ENCODE measurements around the gene SAA2.
A peak's percentile ranks its signal among the peaks of the same experiment; 100 is the strongest.
"Not testable (repeated sequence)": the region's sequence is repeated elsewhere in the genome, so short reads cannot be mapped to it uniquely, and the experiment has no call there.

Gene SAA2

DNA sequence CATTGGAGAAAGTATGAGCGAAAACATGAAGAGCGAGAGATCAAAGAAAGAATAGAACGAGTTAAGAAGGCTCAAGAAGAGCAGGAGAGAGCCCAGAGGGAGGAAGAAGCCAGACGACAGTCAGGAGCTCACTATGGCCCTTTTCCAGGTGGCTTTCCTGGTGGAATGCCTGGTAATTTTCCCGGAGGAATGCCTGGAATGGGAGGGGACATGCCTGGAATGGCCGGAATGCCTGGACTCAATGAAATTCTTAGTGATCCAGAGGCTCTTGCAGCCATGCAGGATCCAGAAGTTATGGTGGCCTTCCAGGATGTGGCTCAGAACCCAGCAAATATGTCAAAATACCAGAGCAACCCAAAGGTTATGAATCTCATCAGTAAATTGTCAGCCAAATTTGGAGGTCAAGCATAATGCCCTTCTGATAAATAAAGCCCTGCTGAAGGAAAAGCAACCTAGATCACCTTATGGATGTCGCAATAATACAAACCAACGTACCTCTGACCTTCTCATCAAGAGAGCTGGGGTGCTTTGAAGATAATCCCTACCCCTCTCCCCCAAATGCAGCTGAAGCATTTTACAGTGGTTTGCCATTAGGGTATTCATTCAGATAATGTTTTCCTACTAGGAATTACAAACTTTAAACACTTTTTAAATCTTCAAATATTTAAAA is 14.3 kb upstream of the SAA2 start:
- not testable (repeated sequence) for H3K4me1 Mint-ChIP-seq, H3K4me3 Mint-ChIP-seq, DNase-seq, ATAC-seq, H3K27ac Mint-ChIP-seq, H3K9me3 Mint-ChIP-seq
- H3K27me3 Mint-ChIP-seq = peaks cover 14% of the 10 kb centered on the region

DNA sequence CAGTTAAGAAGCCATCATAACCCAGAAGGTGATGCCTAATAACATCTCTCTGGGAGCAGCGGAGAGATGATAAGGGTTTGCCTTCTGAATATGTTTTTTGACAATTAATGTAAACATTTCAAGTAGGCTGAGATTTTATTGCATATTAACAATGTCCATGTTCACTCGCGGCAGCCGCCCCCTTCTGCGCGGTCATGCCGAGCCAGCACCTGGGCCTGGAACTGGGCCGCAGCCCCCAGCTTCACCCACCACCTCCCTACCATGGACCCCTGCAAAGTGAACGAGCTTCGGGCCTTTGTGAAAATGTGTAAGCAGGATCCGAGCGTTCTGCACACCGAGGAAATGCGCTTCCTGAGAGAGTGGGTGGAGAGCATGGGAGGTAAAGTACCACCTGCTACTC is 13.3 kb upstream of the SAA2 start:
- H3K9me3 Mint-ChIP-seq = no peaks in the 10 kb centered on the region

DNA sequence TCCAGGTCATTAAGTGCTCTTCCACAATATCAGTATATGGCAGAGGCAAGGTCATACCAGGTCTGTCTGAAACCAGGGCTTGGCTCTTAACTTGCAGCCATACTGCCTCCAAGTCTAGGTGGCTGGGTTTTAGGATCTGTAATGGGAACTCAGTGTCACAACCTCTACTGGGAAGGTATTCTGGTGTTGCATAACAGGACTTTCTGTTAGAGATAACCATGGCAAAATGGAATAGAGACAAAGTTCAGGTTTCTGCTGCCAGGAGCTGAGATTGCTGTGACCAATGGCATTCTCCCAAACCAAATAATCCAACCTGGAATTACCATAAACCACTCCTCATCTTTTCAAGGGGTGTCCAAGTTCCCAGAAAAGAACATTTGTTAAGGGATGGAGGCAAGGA is 10.8 kb upstream of the SAA2 start:
- no peaks in the 10 kb centered on the region for H3K9me3 Mint-ChIP-seq
- ATAC-seq = no peak
- peaks cover 8% of the 10 kb centered on the region for H3K27me3 Mint-ChIP-seq

More for the DNA sequence above, 13.3 kb upstream of the SAA2 start:
- Mint-ChIP-seq H3K27me3 (peaks cover 14% of the 10 kb centered on the region), H3K27ac (no peak overlapping the region), H3K4me1 (no peaks in the 10 kb centered on the region), H3K4me3 (no peak overlapping the region)
- no peak for ATAC-seq
- DNase-seq = no peak

DNA sequence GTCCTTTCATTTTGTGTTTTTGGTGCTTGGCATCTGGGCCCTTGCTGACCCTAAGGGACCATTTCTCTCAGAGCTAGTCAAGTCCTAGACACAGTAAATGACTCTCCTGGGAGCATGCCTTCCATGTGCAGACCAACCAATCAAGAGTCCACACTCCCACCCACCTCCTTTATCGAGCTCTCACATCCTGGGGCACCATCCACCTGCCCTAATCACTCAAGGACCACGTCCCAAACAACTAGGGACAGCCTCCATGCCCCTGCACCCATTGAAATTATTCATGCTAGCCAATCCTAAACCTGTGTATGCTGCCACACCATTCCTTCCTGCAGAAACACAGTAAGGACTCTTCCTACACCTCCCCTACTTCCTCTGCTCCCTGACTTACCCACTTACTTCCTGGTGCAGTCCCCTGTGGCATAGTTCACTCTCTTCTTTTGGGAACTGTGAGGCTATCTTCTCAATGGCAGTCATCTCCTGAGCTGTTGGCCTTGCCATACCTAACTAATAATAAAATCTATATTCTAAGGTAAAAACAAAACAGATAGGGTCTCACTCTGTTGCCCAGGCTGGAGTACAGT is 6.4 kb upstream of the SAA2 start:
- no peak for ATAC-seq
- no peak overlapping the region for H3K27ac Mint-ChIP-seq
- H3K4me1 Mint-ChIP-seq = no peaks in the 10 kb centered on the region
- H3K4me3 Mint-ChIP-seq = no peak overlapping the region
- DNase-seq = no peak
- no peaks in the 10 kb centered on the region for H3K27me3 Mint-ChIP-seq
- no peaks in the 10 kb centered on the region for H3K9me3 Mint-ChIP-seq

More for the DNA sequence above, 10.8 kb upstream of the SAA2 start:
- no peak overlapping the region for H3K4me3 Mint-ChIP-seq
- H3K4me1 Mint-ChIP-seq = no peaks in the 10 kb centered on the region
- H3K27ac Mint-ChIP-seq = no peak overlapping the region
- no peak for DNase-seq

DNA sequence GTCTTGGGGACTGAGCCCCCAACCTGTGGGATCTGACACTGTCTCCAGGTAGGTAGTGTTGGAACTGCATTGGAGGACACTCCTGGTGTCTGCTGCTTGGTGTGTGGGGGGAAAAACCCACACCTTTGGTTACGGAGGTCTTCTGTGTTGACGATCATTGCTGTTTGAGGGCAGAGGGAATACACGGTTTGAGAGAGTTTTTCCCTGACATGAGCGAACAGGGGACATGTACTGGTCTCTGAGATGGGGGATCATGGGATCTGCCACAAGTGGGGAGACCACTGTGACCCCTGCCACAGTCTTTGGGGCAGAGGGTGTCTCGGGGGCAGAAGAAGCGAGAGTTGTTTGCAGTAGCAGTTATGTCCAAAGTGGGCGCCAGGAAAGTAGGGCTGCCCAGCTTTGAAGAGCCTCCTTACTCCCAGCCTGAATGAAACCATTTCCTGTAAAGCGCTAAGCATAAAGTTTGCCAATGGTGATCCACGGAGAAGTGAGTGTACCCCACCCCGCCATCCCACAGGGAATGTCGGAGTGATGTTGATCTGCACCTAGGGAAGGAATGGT is 5.4 kb upstream of the SAA2 start:
- Mint-ChIP-seq H3K27ac (no peak overlapping the region), H3K4me1 (no peaks in the 10 kb centered on the region), H3K9me3 (no peaks in the 10 kb centered on the region), H3K4me3 (no peak overlapping the region), H3K27me3 (peaks cover 4% of the 10 kb centered on the region)
- ATAC-seq (no peak), DNase-seq (no peak)

DNA sequence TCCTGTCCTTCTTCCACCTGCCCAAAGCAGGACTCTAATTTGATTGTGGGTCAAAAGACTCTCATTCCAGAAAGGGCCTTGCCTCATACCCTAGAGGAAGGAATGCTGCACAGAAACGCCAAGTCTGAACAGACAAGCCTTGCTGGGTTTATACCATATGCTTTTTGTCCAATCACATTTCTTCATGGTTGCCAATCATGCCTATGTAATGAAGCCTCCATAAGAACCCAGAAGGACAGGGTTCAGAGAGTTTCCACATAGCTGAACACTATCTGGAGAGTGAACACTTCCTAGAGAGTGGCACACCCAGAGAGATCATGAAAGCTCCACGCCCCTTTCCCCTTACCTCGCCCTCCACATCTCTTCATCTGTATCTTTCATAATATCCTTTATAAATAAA is 4.8 kb upstream of the SAA2 start:
- no peak overlapping the region for H3K4me3 Mint-ChIP-seq
- no peak overlapping the region for H3K27ac Mint-ChIP-seq
- H3K4me1 Mint-ChIP-seq = no peaks in the 10 kb centered on the region
- H3K9me3 Mint-ChIP-seq = no peaks in the 10 kb centered on the region
- ATAC-seq (no peak), DNase-seq (no peak)
- peaks cover 9% of the 10 kb centered on the region for H3K27me3 Mint-ChIP-seq

DNA sequence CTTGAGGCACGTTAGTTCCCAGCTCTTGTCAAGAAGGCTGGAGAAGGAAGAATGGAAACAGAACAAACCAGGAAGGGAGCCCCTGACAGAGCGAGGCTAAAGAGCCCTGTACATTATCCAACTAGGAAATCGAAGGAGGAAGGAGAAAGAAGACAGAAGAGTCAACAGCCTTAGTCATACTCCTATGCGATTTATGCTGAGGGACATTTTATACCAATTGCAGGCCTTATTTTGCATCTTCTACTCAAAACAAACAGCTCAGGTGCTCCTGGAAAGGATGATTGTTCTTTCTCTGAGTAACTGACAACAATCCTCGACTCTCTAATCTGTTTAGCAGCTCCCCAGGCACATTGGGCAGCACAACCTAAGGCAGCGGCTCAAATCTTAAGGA is 1.3 kb downstream of the SAA2 start:
- H3K27me3 Mint-ChIP-seq, H3K27ac Mint-ChIP-seq, DNase-seq, H3K9me3 Mint-ChIP-seq: not testable (repeated sequence)
- peaks cover 23% of the 10 kb centered on the region for H3K4me1 Mint-ChIP-seq
- H3K4me3 Mint-ChIP-seq = peak overlapping the region in 1 of 2 donors; percentile 74
- peak; percentile 10 for ATAC-seq

DNA sequence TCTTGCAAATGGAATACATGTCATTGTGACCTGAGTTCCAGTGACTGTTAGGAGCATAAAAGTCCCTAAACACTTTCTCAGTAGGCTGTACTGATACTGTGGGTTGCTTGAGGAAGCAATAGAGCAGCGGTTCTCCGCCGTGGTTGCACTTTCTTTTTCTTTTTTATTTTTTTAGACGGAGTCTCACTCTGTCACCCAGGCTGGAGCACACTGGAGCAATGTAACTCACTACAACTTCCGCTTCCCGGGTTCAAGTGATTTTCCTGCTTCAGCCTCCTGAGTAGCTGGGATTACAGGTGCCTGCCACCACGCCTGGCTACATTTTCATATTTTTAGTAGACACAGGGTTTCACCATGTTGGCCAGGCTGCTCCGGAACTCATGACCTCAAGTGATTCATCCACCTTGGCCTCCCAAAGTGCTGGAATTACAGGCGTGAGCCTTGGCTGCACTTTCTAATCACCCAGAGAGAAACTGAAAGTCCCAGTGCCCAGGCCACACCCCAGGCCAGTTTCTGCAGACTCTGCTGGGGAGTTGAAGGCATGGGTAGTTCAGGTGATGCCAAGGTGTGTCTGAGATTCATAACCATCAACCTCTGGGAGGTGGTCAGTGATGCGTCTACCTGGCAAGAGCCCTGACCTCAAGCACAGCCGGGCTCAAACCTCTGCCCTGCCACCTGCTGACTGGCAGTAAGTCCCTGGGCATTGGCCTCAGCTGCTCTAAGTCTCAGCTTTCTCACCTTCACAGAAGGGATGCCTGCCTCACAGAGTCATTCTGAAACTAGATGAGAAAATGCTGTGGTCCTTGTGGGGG is 1.9 kb downstream of the SAA2 start:
- ATAC-seq (peak; percentile 85), DNase-seq (peak; percentile 29 to 36)
- H3K4me3 Mint-ChIP-seq = peak overlapping the region; percentile 69 to 74
- H3K9me3 Mint-ChIP-seq, H3K27me3 Mint-ChIP-seq: not testable (repeated sequence)
- H3K4me1 Mint-ChIP-seq = peaks cover 23% of the 10 kb centered on the region
- peak overlapping the region; percentile 40 to 94 for H3K27ac Mint-ChIP-seq

DNA sequence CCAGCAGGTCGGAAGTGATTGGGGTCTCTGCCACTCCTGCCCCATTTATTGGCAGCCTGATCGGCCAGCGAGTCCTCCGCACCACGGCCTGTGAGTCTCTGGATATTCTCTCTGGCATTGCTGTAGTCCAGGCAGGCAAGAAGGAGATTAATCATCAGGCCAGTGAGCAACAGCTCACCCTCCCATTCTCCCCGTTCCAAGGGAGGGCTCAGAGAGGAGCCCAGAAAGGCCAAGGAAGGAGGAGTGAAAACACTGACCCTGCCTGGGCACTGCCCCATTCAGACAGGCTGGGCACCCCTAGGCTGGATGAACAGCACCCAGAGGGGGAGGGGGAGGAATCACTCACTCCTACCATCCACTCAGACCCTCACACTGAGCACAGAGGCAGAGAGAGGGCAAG is 3.1 kb downstream of the SAA2 start:
- H3K27me3 Mint-ChIP-seq = peaks cover 17% of the 10 kb centered on the region
- H3K4me1 Mint-ChIP-seq = peaks cover 23% of the 10 kb centered on the region
- H3K27ac Mint-ChIP-seq = no peak overlapping the region
- no peak overlapping the region for H3K4me3 Mint-ChIP-seq
- no peak for ATAC-seq
- peaks cover 0 to 7% of the 10 kb centered on the region in 2 donors for H3K9me3 Mint-ChIP-seq
- DNase-seq = no peak

DNA sequence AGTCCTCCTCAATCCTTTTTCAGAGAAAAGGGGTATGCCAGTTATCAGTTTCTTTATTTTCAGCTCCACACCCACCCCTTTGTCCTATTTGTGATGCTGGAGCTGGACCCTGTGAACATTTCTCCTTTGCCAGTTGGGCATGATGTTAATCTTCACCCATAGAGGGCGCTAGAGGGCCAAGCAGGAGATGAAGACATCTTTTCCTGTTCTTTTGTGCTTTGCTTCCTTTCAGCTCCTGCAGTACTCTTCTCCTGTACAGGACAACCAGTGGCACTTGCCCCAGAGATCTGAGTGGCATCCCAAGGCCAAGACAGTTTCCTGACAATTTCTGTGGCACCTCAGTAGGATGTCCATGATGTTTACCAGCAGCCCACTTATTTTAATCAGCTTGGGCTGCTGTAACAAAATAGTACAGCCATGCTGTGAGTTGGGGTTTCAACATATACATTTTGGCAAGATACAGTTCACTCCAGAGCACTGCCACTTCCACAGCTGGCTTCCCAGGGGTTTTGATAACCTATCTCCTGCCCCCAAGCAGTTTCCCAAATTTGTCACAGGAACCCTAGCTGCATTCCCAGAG is 4.6 kb downstream of the SAA2 start:
- peak; percentile 37 for ATAC-seq
- DNase-seq = peak; percentile 67

DNA sequence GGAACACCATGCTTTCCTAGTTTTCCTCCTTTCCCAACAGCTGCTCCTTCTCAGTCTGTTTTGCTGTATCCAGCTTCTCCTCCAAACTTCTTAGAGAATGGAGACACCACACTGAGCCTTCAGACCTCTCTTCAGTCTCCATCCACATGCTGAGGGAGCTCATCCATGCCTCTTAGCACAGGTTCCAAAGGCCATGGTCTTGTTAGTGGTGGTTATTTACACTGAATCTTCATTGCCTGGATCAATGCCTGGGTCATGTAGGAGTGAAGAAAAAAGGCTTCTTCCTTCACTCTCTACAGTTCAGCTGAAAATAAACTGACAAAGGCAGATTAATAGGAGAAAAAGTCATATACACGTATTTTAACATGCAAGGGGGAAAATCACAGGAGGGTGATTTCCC is 8.8 kb downstream of the SAA2 start:
- Mint-ChIP-seq H3K27ac (no peak overlapping the region), H3K27me3 (peaks cover 44% of the 10 kb centered on the region), H3K4me3 (no peak overlapping the region), H3K9me3 (peaks cover 0 to 7% of the 10 kb centered on the region in 2 donors), H3K4me1 (peaks cover 5% of the 10 kb centered on the region)
- ATAC-seq = no peak
- no peak for DNase-seq

More for the DNA sequence above, 4.6 kb downstream of the SAA2 start:
- Mint-ChIP-seq H3K4me1 (peaks cover 23% of the 10 kb centered on the region), H3K4me3 (no peak overlapping the region), H3K9me3 (peaks cover 0 to 7% of the 10 kb centered on the region in 2 donors), H3K27ac (no peak overlapping the region), H3K27me3 (peaks cover 25% of the 10 kb centered on the region)

DNA sequence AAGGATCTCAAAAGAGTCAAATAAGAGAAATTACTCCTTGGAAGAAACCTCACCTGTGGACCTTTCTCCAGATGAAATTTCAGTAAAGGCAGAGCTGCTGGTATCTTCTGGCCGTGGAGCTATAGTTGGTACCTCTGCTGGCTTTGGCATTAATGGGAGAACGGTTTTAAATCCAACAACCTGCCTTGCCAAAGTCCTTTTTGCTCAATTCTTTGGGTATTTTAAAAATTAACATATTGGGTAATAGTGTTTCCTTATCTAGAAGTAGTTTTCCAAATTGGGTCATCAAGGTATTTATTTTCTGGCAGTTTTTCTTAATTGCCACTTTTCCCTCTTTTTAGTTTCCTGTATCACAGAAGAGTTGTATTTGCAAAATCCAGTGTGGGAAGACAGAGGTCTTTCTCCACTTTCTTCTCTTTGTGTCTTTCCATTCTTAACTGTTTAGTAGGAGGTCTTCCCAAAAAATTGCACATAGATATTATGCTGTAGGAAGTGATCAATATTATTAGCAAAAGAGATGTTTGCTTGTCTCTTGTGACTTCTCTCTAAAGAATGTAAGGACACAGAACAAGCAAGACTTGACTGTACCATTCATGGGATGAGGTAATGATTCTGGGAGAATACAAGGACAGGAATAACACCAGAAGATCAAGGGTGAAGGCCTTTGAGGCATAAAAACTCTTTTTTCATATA is 11.7 kb downstream of the SAA2 start, which contains the start of gene SAA4:
SAA4 (minus strand) TSS at position 139 of the 693 bp plus-strand sequence. CDS start 876 bp downstream, outside the sequence.
- no peaks in the 10 kb centered on the region for H3K4me1 Mint-ChIP-seq
- H3K27me3 Mint-ChIP-seq = peaks cover 57% of the 10 kb centered on the region

DNA sequence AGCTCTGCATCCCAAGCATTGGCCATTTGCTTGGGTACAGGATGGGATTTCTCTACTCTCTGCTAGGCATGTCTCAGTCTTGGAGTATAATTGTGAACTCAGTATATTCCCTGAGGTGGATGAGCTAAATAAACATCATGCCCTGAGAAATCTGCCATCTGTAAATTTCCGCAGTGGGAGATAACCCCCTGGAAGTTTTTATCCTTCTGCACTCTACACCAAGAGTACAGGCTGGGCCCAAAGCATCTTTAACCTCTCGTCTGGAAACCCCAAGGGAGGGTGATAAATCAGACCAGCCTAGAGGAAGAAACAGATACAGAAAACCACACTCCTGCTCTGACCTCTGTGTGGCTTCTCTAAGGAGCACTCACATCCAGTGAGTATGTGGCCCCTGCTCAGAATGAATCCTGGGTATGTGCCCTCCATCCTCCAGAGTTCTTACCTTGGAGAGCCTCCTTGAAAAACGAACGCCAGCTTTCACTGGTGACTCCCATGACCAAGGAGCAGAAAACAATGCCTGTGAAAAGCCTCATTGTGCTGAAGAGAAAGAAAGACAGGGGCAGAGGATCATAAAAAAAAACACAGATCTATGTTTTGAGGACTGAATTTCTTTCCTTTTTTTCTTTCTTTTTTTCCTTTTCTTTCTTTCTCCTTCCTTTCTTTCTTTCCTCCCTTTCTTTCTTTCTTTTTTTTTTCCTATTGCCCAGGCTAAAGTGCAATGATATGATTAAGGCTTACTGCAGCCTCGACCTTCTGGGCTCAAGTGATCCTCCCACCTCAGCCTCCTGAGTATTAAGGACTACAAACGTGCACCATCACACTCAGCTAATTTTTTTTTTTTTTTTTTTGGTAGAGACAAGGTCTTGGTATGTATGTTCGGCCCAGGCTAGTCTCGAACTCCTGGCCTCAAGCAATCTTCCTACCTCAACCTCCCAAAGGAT is 12.8 kb downstream of the SAA2 start:
- no peak for DNase-seq
- Mint-ChIP-seq H3K4me3 (no peak overlapping the region), H3K27ac (no peak overlapping the region), H3K27me3 (peaks cover 52% of the 10 kb centered on the region), H3K9me3 (no peaks in the 10 kb centered on the region), H3K4me1 (no peaks in the 10 kb centered on the region)
- no peak for ATAC-seq

More for the DNA sequence above, 11.7 kb downstream of the SAA2 start, which contains the start of gene SAA4:
- Mint-ChIP-seq H3K4me3 (no peak within 1 kb of the TSS), H3K9me3 (no peaks in the 10 kb centered on the region), H3K27ac (no peak within 1 kb of the TSS)
- ATAC-seq (no peak), DNase-seq (no peak)

DNA sequence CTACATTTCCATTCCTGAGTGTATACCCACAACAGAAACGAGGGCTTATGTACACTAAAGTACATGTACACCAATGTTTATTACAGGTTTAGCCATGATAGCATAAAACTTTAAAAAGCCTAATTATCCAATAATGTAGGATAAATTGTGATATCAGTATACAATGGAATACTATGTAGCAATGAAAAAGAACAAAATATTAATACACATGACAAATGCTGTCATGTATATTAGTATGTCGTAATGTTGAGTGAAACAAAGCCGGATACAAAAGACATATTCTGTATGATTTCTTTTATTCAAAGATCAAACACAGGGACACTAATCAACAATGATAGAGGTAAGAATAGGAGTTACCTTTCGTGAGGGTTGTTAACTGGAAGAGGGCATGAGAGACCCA is 14.6 kb downstream of the SAA2 start:
- Mint-ChIP-seq H3K4me3 (no peak overlapping the region), H3K4me1 (no peaks in the 10 kb centered on the region), H3K27me3 (peaks cover 37% of the 10 kb centered on the region), H3K9me3 (no peaks in the 10 kb centered on the region), H3K27ac (no peak overlapping the region)
- no peak for ATAC-seq
- DNase-seq = no peak
